Islet of Langerhans (tissue), 1 donor: ENCODE data around the gene CNTNAP2.

Experiments used
- FAIRE-seq: peaks from one replicate; lab custom pipeline; 2011; peaks lifted over from hg19 to GRCh38; lab: Jason Lieb, UNC

CNTNAP2 gene

DNA sequence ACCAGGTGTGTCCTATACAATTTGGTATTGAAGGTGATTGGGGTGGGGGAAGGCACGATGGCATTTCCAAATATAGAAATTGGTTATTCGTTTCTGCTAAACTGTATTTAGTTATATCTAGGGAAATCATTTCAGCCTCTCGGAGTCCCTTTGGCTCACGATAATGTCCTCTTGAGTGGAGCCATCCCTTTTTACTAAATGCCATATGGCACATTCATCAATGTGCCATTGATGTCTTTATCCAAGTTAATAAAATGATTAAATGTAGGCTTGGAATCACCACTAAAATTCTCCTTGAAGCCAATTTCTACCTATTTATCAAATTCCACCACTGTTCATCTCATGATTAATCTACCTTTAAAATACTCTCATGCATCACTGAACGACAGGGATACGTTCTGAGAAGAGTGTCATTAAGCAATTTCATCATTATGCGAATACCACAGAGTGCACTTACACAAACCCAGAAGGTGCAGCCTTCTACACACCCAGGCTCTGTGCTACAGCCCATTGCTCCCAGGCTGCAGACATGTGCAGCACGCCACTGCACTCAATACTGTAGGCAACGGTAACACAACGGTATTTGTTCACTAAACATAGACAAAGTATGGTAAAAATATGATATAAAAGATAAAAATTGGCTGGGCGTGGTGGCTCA lies 2254.8 kb downstream of the CNTNAP2 start:
- no peak for FAIRE-seq

DNA sequence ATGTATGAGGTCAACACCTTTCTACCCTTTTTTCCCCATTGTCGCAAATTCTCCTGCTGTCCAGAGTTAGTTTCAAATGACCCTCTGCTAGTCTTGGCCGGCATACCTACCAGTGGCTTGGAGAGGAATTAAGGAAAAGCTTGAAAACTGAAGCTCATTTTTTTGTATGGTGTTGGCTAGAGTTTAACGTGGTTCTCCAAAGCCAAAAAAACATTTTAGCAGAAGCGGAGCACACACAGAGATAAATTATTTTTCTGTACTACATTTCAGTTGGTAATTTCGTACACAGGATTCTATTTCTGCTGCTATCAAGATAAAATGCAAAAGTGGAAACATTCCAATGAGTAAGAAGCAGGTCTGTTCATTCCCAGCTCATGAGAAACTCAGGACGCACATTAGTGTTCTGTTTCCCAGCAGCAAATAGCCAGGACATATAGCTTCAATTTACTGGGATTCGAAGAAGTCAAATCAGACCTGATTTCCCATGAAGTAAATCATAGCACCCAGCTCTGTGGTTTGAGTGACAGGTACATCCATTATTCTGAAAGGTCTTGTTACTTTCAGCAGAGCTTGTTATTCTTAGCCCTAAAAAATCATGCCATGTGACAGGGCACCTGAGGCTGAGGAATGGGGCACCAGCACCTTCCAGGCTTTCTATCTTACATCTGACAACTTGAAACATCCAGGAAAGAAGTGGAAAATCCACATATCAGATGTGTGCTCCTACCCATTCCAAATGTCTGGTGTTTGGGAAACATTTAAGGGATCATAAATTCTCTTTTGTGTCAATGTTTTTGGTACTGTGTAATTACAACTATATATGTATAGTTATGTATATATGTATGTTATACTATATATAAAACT lies 2258.0 kb downstream of the CNTNAP2 start:
- no peak for FAIRE-seq

DNA sequence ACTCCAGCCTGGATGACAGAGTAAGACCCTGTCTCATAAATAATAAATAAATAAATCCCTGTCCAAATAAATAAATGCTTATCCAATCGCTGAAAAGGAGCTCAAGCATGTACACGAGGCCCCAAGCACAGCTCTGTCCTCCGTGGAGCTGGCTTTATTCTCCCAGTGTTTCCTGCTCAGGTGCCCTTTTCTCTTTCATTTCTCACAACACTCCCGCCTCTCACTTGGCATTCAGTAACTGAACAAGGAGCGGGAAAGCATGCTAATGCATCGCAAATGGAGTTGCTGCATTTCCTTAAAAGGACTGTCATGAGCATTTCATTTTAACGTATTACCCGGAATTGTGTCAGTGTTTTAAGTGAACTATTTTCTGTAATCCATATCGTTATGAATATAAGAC lies 2263.1 kb downstream of the CNTNAP2 start:
- no peak for FAIRE-seq

DNA sequence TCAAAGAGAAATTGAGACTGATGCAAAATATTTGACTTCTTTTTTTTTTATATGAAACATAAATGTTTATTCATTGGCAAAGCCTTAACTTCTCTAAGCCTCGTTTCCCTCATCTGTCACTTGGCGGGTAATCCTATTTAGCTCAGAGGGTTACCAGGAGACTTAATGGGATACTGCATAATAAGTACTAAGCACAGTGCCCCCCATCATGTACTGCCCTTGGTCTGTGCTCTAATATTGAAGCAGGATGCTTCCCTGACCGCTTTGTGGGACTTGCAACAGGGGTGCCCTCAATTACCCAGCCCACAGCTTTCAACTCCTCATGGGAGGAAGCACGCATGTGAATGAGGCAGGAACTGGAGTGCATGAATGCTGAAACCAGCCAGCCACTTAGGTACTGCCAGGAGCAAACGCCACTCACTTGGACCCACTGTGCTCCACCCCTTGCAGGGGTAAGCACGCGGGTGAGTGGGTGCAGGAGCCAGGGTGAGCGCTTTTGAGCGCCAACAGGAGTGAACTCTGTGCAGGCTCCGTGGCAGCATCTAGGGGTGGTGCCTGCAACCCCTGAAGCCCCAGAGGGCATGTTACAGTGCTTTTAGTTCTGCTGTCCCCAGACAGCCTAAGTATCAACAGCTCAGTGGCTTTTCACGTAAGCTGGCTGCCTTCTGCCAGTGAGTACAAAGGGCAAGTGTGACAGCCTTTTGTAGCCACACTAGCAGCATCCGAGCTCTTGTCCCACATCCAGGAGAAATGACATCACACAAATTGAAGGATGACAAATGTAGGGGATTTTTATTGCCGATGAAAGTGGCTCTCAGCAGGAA lies 2264.2 kb downstream of the CNTNAP2 start:
- no peak for FAIRE-seq

DNA sequence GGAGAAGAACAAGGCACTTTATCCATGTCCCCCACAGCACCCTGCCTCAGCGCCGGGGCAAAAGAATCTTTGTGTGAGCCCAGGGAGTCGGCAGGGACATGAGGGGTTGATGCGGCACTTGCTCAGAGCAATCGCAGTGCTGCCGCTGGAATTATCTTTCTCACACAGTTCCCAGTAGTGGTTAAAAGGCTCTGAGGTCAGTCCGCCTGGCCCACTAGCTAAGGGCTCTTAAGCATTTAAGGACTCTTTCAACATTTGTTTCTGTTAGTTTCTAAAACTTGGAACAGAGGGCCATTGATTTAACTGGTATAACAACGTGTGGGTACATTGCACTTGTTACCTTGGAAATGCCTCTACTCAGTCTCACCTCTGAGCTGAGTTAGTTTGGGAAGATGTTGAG lies 2266.0 kb downstream of the CNTNAP2 start:
- FAIRE-seq = no peak

DNA sequence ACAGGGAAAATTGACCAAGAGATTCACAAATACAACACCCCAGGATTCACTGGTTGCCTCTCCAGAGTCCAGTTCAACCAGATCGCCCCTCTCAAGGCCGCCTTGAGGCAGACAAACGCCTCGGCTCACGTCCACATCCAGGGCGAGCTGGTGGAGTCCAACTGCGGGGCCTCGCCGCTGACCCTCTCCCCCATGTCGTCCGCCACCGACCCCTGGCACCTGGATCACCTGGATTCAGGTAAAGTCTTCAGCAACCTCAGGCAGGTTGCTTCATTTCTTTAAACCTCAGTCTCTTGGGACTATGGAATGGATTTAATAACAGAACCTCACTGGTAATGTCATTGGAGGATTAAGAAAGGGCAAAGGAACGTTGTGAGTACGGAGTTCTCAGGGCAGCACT lies 2267.1 kb downstream of the CNTNAP2 start:
- no peak for FAIRE-seq

DNA sequence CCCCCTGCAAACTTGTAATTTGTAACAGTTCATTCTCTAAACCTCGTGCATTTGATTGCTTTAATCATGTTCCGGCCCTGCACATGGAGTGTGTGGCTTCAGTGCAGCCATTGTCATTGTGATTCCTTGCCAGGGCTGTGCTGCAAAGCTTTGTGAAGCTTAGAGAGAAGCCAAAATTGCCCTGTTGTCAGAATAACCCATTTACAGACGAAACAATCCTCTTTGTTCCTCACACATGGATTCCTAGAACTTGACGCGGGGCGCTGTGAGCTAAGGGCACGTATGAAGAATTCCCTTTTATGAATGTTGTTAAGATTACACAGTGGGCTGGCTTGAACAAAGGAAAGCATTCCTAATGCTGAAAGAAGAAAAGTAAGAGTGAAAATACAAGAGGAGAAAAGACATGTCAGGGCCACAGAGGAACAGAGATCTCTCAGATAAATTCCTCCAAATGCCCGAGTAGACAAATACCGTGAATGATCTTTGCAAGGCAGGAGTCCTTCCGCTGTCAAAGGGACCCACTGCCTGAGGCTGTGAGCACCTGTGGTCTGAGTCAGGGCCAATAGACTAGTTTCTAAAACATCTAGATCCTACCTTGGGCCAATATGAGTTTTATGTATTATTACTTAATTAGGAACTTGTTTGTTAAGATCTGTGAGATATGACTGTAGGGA lies 2268.5 kb downstream of the CNTNAP2 start:
- FAIRE-seq = no peak

DNA sequence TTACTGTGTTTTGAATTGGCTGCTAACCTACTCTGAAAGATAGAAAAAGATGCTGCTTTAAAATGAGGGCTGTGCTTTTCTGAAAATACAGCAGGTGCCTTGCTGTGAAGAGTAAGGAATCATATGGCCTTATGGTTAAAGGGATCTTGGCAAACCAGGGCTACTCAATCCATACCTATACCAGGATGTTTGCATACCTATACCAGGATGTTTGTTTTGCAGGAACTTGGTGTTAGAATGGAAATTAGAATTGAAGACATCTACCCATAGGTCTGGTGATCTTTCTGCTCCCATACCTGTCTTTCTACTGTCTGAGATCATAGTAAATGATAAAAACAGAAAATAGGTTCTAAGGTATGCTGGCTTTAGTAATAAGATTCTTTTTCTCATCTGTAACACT lies 2273.8 kb downstream of the CNTNAP2 start:
- no peak for FAIRE-seq

DNA sequence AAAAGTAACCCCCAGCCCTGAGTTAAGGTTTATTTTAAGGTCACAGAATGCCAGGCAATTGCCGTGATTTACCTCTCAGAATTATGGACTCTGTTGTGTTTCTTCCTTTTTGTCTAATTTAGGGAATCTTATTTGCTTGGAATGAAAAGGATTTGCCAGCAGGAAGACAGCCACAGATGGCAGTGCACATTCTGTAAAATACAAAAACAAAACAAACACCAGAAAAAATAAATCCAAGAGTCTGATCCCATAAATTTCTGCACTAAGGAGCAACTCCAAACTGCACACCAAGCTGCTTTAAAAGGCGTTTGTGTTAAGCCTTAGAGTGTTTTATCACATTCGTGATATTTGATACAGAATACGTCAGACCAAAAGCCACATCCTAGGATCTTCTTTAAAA lies 2275.0 kb downstream of the CNTNAP2 start:
- no peak for FAIRE-seq

DNA sequence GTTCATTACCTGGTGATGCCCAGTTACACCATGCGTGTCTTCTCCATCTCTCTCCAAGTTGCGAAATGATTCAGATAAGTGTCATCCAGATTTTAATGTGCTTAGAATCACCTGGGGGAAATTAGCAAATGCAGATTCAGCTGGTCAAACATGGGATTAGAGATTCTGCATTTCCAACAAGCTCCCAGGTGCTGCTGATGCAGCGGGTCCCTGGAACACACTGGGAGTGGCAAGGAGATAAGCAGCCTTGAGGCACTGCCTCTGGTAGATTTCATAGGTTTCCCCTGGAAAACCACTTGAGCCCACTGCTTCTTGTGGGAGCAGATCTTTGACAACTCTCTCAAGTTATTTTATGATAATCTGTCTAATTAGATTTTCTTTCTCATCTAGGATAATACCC lies 2278.0 kb downstream of the CNTNAP2 start:
- FAIRE-seq = no peak

DNA sequence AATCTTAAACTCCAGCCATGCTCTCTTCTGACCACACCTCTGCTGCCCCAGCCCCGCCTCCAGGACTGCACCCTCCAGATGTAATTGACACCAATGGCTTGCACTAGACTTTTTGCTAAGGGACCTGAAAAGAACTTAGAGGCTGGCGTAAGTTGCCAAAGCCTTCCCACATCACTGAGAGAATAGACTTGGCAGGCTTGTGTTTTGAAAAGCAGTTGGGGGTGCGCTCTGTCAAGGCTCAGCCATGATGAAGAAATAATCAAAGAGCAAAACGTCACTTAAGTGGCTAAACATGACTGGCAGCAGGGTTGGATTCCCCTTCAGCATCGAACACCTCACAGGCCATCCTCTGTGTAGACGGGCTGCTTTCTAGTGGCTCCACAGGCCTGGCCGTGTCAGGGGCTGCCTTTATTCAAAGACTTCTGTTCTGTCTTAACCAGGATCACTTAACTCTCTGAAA lies 2278.8 kb downstream of the CNTNAP2 start:
- no peak for FAIRE-seq

DNA sequence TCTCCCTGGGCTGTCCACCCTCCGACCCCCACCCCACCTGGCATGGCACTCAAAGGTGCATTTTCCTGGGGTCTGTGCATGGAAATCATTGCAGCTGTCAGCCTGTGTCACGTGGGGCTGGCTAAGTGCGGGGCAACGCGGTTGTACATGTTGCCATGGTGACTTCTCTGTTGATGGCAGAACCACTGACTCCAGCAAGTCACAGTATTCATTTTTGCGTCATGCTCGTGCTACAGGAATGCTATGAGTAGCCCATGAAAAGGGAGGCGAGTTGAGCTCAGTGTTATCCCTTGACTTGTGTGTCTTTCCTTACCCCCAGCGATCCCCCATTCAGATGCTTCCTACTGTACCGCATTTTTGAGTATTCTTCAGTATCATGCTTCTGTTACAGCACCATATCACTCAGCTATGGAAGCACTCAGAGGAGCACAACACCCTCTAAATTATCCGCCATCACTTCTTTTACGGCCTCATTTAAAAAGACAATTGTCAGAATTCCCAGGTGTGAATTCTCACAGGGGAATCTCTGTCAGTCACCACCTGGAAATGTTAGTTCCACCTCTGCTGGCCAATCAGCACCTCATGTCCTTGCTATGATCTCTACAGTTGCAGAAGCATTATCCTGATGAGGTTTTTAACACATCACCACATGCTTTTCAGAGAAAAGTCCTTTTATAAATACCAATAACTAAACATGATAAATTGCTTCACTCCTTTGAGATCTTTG lies 2279.6 kb downstream of the CNTNAP2 start:
- FAIRE-seq = no peak

DNA sequence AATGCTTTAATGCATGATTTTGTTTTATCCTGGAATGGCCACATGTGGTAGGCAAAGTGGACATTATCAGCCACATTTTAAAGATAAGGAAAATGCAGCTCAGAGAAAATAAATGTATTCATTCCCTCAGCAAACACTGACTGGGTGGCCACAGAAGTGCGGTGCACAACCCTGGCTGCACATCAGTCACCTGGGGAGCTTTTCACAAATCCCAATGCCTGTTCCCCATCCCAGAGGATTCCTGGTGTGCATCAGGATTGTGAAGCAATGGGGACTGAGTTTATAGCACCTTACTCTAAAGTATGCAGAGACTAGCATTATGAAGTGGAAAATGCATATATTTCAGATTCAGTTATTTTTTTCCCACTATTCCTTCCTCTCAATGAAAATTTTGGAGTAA lies 2280.5 kb downstream of the CNTNAP2 start:
- FAIRE-seq = no peak

DNA sequence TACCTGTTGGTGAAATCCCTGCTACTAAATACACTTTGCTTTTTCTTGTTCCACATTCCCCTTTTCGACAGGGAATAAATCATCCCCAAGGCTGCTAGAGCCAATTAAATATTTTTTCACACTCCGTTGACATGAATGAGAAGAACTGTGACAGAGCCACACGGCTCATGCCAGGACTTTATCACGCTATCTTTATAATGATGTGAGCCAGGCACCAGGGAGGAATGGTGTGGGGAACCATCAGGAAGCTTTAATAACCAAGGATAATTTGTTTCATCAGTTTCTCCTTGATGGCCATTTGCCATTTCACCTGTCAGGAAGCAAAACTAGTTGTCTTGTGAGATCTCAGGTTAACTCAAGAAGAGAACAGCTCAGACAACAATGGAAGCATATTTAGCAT lies 2280.9 kb downstream of the CNTNAP2 start:
- FAIRE-seq = no peak

DNA sequence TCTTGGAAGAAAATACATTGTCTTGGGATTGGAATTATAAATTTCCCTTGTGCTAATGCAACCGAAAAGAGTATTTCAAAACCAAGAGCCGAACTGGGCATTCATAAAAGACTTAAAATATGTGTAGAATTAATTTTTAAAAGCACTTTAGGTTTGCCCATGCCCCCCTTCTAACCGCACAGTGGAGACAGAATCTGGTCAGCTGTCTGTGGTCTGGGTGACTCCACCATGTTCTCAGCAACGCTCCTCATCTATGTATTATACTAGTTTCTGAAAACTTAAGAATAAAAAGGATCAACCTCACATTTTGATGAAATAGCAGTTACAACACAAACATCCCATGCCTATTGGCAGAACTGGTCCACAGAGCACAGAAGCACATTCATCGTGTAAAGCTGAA lies 2281.4 kb downstream of the CNTNAP2 start:
- no peak for FAIRE-seq

DNA sequence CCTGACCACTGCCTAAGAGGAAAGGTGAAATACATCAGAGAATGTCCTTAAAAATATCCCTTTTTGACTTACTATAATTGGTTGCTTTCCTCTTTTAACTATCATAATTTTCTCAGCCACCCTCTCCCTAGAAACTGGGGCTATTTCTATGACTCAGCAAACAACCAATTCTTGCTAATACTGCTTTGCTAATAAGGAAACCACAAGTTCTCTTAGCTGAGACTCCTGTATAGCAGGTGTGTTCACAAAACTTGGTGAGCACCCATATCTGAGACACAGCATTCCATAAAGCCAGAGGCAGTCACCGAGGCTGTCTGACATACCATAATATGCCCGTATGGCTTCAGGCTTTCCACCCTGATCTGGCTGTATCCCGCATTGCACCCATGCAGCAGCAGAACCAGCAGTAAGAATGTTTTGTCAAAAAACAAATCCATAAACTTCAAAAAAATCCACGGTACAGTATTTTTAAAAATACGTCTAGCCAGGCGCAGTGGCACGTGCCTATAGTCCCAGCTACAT lies 2282.3 kb downstream of the CNTNAP2 start:
- FAIRE-seq = no peak

DNA sequence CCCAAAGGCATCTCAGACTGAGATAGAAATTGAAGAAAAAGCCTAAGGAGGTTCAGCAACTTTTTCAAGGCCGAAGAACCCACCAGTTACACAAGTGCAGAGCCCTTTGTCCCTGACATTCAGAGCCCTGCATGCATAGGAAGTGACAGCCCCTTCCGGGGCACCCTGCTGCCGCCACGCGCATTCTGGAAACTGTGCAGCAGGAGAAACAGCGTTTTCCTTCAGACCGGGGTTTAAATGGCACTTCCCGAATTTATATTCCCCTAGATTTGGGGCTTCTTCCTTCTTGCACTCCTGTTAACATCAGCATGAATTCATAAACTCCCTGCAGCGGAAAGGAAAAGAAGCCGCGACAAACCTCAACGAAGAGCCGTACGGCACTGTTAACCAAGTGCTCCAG lies 2283.5 kb downstream of the CNTNAP2 start:
- FAIRE-seq = no peak

DNA sequence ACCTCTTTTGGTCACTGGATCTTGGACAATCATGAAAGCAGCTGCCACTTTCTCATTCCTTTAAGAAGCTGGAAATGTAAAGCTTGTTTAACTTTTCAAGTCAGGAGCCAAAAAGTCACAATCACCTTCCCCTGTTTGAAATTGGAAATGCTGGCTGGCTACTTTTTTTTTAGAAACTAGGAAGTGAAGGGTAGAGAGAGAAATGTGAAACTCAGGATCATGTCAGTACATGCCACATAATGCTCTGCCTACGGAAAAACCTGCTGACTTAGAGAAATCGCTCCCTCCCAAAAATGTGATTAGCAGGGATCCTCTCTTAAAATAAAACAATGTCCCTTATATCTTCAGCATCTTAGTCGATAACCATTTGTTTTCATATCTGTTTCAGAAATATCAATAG lies 2285.6 kb downstream of the CNTNAP2 start:
- FAIRE-seq = no peak

DNA sequence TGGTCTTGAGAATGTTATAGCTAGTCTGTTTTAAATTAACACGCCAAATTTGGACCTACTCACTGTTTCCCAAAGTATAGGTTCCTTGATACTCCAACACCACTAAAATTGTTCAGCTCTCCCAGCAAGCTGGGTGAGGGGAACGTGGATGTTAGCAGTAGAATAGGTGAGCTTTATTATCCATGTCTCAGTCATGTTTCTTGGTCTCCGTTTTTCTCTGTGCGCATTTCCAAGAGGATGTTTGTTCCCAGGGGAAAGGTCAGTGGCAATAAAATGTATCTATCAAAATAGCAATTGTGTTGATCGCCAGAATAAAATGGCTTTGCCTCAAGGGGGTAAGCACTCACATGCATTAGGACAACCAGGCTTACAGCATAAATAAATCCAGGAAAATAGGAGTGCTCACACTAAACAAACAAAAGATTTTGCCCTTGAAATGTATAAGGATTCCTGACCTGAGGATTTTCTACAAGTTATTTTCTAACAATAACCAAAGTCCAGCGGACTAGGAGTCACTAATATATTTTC lies 2286.9 kb downstream of the CNTNAP2 start:
- FAIRE-seq = no peak

DNA sequence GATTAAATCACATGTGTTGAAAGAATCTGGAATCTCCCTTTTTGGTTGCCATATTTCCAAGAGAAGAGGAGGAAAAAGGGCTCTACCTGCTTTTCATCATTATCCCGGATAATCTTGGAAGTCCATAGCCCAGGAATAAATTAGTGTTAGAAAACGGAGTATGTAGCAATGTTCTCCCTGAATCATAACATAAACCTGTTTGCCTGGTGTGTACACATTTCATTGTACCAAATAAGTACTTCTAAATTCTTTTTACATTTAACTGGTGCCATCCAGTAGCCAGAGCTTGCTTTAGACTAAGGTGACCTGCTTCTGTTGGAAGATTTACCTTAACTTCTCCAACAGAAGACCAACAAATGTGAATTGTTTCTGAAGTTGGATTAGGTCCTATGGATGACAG lies 2291.7 kb downstream of the CNTNAP2 start:
- FAIRE-seq = no peak

DNA sequence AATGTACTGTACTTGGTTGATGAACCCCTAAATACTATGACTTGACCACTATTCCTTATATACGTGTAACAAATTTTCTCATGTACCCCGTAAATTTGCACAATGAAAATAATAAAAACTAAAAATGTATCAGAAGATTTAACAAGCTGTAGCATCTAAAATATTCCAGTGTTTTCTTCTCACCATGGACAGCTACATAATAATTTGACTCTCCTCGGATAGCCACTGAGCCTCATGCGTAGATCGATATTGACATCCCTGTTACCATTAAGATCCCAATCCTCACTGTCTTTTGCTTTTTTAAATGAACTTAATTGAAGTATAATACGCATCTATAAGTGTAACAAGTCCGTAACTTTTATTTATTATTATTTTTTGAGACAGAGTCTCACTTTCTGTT lies 2294.3 kb downstream of the CNTNAP2 start:
- no peak for FAIRE-seq
